Osteoblast (primary cell): ENCODE measurements around the gene SGK1. TPM values are rescaled to one million over a fixed set of nuclear protein-coding genes. Genes with fewer than 3 reads are reported as not detected.

Source experiments
- DNase-seq: peaks from one replicate; pipeline ENCODE4 v3.0.0; 2011; ENCODE audit warnings: low spot score, mixed read lengths; ENCODE audit not compliant: insufficient read length; ENCODE audit errors: missing footprints
- H2AFZ ChIP-seq: 2 replicates; pipeline ENCODE4 v1.6.0; 2011; ENCODE audit warnings: mild to moderate bottlenecking, low read length
- H3K27ac ChIP-seq: 2 replicates; pipeline ENCODE4 v1.5.1; 2011; ENCODE audit warnings: mild to moderate bottlenecking, low read depth, low read length, moderate library complexity
- H3K27me3 ChIP-seq: 2 replicates; pipeline ENCODE4 v1.6.0; 2012; ENCODE audit warnings: mild to moderate bottlenecking, control low read depth, inconsistent platforms, low read length, moderate library complexity; ENCODE audit not compliant: insufficient read depth
- H3K36me3 ChIP-seq: 2 replicates; pipeline ENCODE4 v1.5.1; 2011; ENCODE audit warnings: mild to moderate bottlenecking, low read length, control low read depth, moderate library complexity; ENCODE audit not compliant: insufficient read depth
- H3K4me1 ChIP-seq: 2 replicates; pipeline ENCODE4 v1.5.1; 2011; ENCODE audit warnings: mild to moderate bottlenecking, low read length, control low read depth, moderate library complexity; ENCODE audit not compliant: insufficient read depth
- H3K4me2 ChIP-seq: 2 replicates; pipeline ENCODE4 v1.6.0; 2011; ENCODE audit warnings: mild to moderate bottlenecking, low read length; ENCODE audit not compliant: insufficient read depth
- H3K4me3 ChIP-seq: fragments of 200-600 bp; sonication (generic); 3 replicates; pipeline ENCODE4 v1.5.1; 2012; ENCODE audit warnings: mild to moderate bottlenecking, low read length, inconsistent platforms; ENCODE audit not compliant: insufficient read depth
- H3K79me2 ChIP-seq: 2 replicates; pipeline ENCODE4 v1.6.0; 2012; ENCODE audit warnings: mild to moderate bottlenecking, low read length, control low read depth, inconsistent platforms; ENCODE audit not compliant: insufficient read depth
- H3K9me3 ChIP-seq: 2 replicates; pipeline ENCODE4 v1.5.1; 2011; ENCODE audit warnings: low read depth, low read length, control low read depth
- H4K20me1 ChIP-seq: 2 replicates; pipeline ENCODE4 v1.6.0; 2012; ENCODE audit warnings: mild to moderate bottlenecking, low read length, control low read depth; ENCODE audit not compliant: insufficient read depth
- total RNA-seq: library from RNA; depleted of rRNA; stranded (reverse); fragments of >200 nt; gene quantifications from 2 replicates; pipeline ENCODE4 v1.2.3, GENCODE V29; 2012
- TF ChIP-seq, protein P1 (sequence below): IDR thresholded peaks from 2 replicates; pipeline ENCODE4 v1.5.1; 2011; ENCODE audit warnings: mild to moderate bottlenecking, low read depth, low read length, moderate library complexity; ENCODE audit errors: extremely low read depth

The SGK1 gene
- total RNA-seq, 1 donor = 91.6 TPM

DNA sequence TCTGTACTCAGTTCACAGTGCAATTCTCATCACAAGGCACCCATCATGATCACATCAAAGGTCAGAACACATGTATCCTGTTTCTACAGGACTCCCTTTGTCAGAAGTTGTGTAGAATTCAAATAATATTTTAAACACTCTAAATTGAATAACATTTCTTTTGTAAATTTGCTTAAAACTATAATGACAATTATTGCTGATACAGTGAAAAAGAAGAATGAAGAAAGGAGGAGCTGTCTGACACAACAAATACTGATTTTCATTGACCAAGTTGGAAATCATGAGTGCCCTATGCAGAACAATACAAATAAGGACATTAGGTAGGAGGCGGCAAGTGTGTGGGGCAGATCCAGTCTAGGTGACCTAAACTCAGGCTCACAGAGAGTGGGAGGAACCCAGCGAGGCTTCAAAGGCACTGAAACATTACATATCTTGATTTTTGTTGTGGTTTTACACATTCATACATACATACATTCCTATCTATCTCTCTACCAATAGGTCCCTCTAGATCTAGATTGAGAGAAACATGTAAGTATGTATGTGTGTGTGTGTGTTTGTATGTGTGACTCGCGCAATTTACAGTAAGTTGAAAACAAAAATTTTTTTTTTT is 186.3 kb downstream of the SGK1 start:
- no peak overlapping the region for H3K4me3 ChIP-seq
- no peak overlapping the region for H3K27ac ChIP-seq
- H3K9me3 ChIP-seq = no peaks in the 10 kb centered on the region
- no peak overlapping the region for H3K4me2 ChIP-seq
- H3K27me3 ChIP-seq = no peaks in the 10 kb centered on the region
- no peaks in the 10 kb centered on the region for H4K20me1 ChIP-seq
- TF ChIP-seq, protein P1, sequence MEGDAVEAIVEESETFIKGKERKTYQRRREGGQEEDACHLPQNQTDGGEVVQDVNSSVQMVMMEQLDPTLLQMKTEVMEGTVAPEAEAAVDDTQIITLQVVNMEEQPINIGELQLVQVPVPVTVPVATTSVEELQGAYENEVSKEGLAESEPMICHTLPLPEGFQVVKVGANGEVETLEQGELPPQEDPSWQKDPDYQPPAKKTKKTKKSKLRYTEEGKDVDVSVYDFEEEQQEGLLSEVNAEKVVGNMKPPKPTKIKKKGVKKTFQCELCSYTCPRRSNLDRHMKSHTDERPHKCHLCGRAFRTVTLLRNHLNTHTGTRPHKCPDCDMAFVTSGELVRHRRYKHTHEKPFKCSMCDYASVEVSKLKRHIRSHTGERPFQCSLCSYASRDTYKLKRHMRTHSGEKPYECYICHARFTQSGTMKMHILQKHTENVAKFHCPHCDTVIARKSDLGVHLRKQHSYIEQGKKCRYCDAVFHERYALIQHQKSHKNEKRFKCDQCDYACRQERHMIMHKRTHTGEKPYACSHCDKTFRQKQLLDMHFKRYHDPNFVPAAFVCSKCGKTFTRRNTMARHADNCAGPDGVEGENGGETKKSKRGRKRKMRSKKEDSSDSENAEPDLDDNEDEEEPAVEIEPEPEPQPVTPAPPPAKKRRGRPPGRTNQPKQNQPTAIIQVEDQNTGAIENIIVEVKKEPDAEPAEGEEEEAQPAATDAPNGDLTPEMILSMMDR = no peak
- no peaks in the 10 kb centered on the region for H3K36me3 ChIP-seq
- DNase-seq = no peak
- no peaks in the 10 kb centered on the region for H3K4me1 ChIP-seq
- H2AFZ ChIP-seq = no peak overlapping the region
- no peaks in the 10 kb centered on the region for H3K79me2 ChIP-seq

DNA sequence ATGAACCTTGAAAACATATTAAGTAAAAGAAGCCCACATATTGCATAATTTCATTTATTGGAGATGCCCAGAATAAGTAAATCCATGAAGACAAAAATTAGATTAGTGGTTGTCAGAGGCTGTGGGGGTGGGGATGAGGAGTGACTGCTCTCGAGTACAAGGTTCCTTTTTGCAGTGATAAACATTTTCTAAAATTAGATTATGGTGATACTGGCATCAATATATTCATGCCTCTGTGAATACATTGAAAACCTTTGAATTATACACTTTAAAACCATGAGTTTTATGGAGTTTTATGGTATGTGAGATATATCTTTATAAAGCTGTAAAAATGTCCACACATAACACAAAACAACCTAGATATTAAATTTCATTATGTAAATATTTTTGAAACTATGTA is 189.8 kb downstream of the SGK1 start:
- no peaks in the 10 kb centered on the region for H4K20me1 ChIP-seq
- H3K4me3 ChIP-seq = no peak overlapping the region
- no peaks in the 10 kb centered on the region for H3K9me3 ChIP-seq
- H3K79me2 ChIP-seq = no peaks in the 10 kb centered on the region
- no peak overlapping the region for H2AFZ ChIP-seq
- H3K4me2 ChIP-seq = no peak overlapping the region
- no peak for DNase-seq
- H3K27ac ChIP-seq = no peak overlapping the region
- no peaks in the 10 kb centered on the region for H3K27me3 ChIP-seq
- no peaks in the 10 kb centered on the region for H3K36me3 ChIP-seq
- H3K4me1 ChIP-seq = no peaks in the 10 kb centered on the region
- TF ChIP-seq, protein P1 = no peak

DNA sequence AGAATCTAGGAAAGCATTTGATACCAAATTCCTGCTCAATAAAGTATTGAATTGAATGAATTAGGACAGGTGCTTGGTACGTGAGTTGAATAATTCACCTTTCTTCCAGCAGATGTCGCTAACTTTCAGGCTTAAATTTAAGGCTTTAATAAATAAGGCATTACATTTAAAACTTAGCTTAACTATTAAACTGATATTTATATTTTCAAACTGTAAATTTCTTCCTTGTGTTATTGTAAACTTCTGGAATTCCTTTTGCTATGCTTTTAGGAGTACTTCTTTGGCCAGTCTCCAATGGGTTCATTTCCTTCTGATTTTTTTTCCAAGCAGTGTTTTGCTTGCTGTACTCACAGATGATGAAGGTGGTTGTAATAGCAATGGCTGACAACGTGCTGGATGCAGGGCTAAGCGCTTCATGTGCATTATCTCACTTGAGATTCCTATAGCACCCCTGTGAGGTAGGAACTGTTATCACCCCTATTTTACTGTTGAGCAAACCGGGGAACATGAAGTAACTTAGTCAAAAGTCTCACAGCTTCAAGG is 194.2 kb downstream of the SGK1 start:
- H3K27me3 ChIP-seq = no peaks in the 10 kb centered on the region
- H3K4me2 ChIP-seq = peak overlapping the region; percentile 15
- TF ChIP-seq, protein P1 = peak; percentile 68
- H4K20me1 ChIP-seq = no peaks in the 10 kb centered on the region
- DNase-seq = peak; percentile 69
- H2AFZ ChIP-seq = peak overlapping the region; percentile 35
- H3K9me3 ChIP-seq = no peaks in the 10 kb centered on the region
- H3K4me1 ChIP-seq = no peaks in the 10 kb centered on the region
- H3K4me3 ChIP-seq = no peak overlapping the region
- H3K79me2 ChIP-seq = no peaks in the 10 kb centered on the region
- H3K36me3 ChIP-seq = no peaks in the 10 kb centered on the region
- no peak overlapping the region for H3K27ac ChIP-seq

DNA sequence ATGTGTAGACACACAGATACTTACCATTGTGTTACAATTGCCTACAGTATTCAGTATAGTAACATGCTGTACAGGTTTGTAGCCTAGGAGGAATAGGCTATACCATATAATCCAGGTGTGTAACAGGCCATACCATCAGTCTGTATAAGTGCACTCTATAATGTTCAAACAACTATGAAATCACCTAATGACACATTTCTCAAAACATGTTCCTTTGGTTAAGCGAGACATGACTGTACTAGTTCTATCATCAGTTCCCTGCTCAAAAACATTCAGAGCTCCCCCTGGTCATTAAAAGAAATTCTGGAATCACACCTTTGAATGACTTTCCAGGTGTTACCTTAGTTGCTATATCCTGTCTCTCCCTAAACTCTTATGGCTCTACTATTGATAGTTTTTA is 195.1 kb downstream of the SGK1 start:
- H3K4me2 ChIP-seq = no peak overlapping the region
- H3K9me3 ChIP-seq = no peaks in the 10 kb centered on the region

More for the DNA sequence above, 195.1 kb downstream of the SGK1 start:
- no peak overlapping the region for H3K4me3 ChIP-seq
- H3K36me3 ChIP-seq = no peaks in the 10 kb centered on the region
- TF ChIP-seq, protein P1 = no peak
- H2AFZ ChIP-seq = no peak overlapping the region
- no peaks in the 10 kb centered on the region for H3K27me3 ChIP-seq
- H3K27ac ChIP-seq = no peak overlapping the region
- H3K79me2 ChIP-seq = no peaks in the 10 kb centered on the region
- no peak for DNase-seq
- no peaks in the 10 kb centered on the region for H4K20me1 ChIP-seq
- no peaks in the 10 kb centered on the region for H3K4me1 ChIP-seq
